Activated T-helper 1 cell treated with anti-CD3 and anti-CD28 coated beads, Interleukin-12 subunit alpha, Interleukin-12 subunit beta, Interleukin-2, Interleukin-4 antibody, amounts not matched to agents 30 ng/mL and 10 ng/mL and 1 ng/mL, durations not matched to agents 14 hours and 24 hours and 36 hours (primary cell): ENCODE results near the gene OR56A3. TPM values are rescaled to one million over a fixed set of nuclear protein-coding genes. Genes with fewer than 3 reads are reported as not detected.

Source experiments
- DNase-seq: peaks from one replicate; pipeline ENCODE4 v3.0.0; 2021; ENCODE audit warnings: low spot score
- H3K27ac Mint-ChIP-seq: one replicate; pipeline ENCODE4 v1.8.0; 2021; ENCODE audit warnings: mild to moderate bottlenecking, mixed read lengths
- H3K27me3 Mint-ChIP-seq: one replicate; pipeline ENCODE4 v1.8.0; 2022; ENCODE audit warnings: mild to moderate bottlenecking, moderate library complexity, mixed read lengths; ENCODE audit not compliant: insufficient read depth
- H3K36me3 Mint-ChIP-seq: one replicate; pipeline ENCODE4 v1.8.0; 2021; ENCODE audit warnings: low read depth, mixed read lengths
- H3K4me1 Mint-ChIP-seq: one replicate; pipeline ENCODE4 v1.8.0; 2021; ENCODE audit warnings: low read depth, mixed read lengths
- H3K4me3 Mint-ChIP-seq: one replicate; pipeline ENCODE4 v1.8.0; 2021; ENCODE audit warnings: mild to moderate bottlenecking, moderate library complexity, mixed read lengths
- H3K9me3 Mint-ChIP-seq: one replicate; pipeline ENCODE4 v1.8.0; 2021; ENCODE audit warnings: mixed read lengths
- intact Hi-C: fragments of 100-400 bp; cut with micrococcal nuclease; formaldehyde crosslinking; loops from one replicate; pipeline ENCODE4 v1.15.1; 2024
- total RNA-seq: library from RNA; stranded (reverse); gene quantifications from 2 replicates; pipeline ENCODE4 v1.2.3, GENCODE V29; 2022

The OR56A3 gene
- total RNA-seq, 1 donor from 2014 or later: not detected

DNA sequence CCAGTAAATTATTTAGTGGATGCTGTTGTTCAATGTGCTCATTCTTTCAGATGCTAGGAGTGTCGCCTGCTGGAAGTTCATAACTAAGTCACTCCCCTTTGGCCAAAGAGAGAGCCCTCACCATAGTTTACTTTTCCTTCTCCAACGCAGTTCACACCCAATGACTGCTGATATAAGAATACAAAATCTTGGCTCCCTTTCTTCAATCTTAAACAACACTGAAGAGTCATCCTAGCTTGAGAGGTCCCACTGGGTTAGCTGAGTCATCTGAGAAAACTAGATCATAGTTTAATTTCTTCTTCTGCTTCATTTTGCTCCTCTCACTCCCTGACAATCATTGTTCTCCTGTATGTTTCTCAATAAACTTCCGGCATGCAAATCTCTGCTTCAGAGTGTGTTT lies 50.1 kb downstream of the OR56A3 start:
- no peak for DNase-seq
- Mint-ChIP-seq H3K4me3 (no peak overlapping the region), H3K27me3 (peaks cover 5% of the 10 kb centered on the region), H3K36me3 (no peaks in the 10 kb centered on the region), H3K27ac (no peak overlapping the region), H3K4me1 (no peaks in the 10 kb centered on the region), H3K9me3 (no peaks in the 10 kb centered on the region)
- intact Hi-C loops: no loop called here

DNA sequence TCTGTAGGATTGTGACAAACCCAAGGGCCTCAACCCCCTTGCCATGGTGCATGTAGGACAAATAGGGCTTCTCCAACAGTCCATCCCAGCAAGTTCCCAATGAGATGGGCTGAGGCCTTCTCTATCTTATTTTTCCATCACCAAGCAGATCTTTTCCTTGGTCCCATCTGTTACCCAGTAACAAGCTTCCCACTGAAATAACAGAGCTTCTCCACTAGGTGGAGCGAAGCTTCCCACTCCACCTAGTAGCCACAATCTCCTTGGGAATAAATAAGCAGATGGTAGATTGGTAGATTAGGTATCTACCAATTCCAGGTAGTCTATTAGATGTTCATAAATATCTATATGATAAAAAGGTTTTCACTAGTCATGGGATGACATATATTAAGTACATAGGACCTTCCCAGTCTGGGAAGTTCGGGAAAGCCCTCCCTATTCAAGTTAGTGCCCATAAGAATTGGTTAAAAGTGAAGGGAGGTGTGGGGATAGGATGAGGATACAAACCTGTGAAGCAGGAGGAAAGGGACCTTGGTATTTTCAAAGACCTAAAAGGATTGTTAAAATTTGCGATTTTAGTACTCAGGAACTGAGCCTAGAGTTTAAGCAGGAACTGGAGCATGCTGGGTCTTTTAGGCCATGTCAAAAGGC lies 50.7 kb downstream of the OR56A3 start:
- no peaks in the 10 kb centered on the region for H3K9me3 Mint-ChIP-seq
- H3K4me1 Mint-ChIP-seq: no peaks in the 10 kb centered on the region
- intact Hi-C loops: no loop called here
- no peak for DNase-seq
- no peaks in the 10 kb centered on the region for H3K36me3 Mint-ChIP-seq
- H3K4me3 Mint-ChIP-seq: no peak overlapping the region
- peaks cover 5% of the 10 kb centered on the region for H3K27me3 Mint-ChIP-seq
- H3K27ac Mint-ChIP-seq: no peak overlapping the region

DNA sequence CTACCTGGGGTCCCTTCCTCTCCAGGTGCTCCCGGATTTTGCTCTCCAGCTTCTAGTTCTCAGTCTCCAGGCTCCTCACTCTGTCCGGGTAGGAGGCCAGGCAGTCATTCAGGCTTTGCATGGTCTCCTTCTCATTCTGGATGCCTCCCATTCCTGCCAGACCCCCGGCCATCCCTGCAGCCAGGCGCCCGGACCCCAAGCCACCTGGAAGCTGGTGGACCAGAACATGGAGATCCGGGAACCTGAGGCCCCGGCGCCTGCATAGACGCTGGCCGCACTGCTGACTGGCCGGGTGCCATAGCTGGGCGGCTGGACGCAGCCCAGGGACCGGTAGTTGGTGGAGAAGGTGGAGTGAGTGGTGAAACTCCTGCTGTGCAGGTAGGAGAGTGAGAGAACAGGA lies 52.7 kb downstream of the OR56A3 start:
- no peaks in the 10 kb centered on the region for H3K36me3 Mint-ChIP-seq
- no peaks in the 10 kb centered on the region for H3K9me3 Mint-ChIP-seq
- intact Hi-C loops: no loop called here

More for the DNA sequence above, 52.7 kb downstream of the OR56A3 start:
- Mint-ChIP-seq H3K4me3 (no peak overlapping the region), H3K4me1 (no peaks in the 10 kb centered on the region), H3K27ac (no peak overlapping the region), H3K27me3 (peaks cover 2% of the 10 kb centered on the region)
- DNase-seq: no peak

Other genes starting within 250 kb of the OR56A3 start
- not detected in 2 replicates for gene OR56B1, start 205.8 kb upstream of the OR56A3 start, total RNA-seq
- gene OR52N4, start 188.0 kb upstream of the OR56A3 start, total RNA-seq: 0.16 TPM in 1 of 2 replicates, not detected in the other
- not detected in 2 replicates for gene OR52N5, start 158.9 kb upstream of the OR56A3 start, total RNA-seq
- gene OR52N1, start 151.0 kb upstream of the OR56A3 start, total RNA-seq: not detected in 2 replicates
- not detected in 2 replicates for gene OR52N2, start 133.3 kb upstream of the OR56A3 start, total RNA-seq
- not detected in 2 replicates for gene OR52E6, start 100.4 kb upstream of the OR56A3 start, total RNA-seq
- not detected in 2 replicates for gene OR52E8, start 84.6 kb upstream of the OR56A3 start, total RNA-seq
- gene OR52E4, start 61.6 kb upstream of the OR56A3 start, total RNA-seq: not detected in 2 replicates
- gene OR52E5, start 49.0 kb upstream of the OR56A3 start, total RNA-seq: not detected in 2 replicates
- gene OR56A5, start 26.2 kb downstream of the OR56A3 start, total RNA-seq: not detected in 2 replicates
- 0.20 TPM in 1 of 2 replicates, not detected in the other for gene OR52L1, start 44.7 kb downstream of the OR56A3 start, total RNA-seq
- gene OR56A4, start 64.7 kb downstream of the OR56A3 start, total RNA-seq: not detected in 2 replicates
- not detected in 2 replicates for gene OR56A1, start 88.5 kb downstream of the OR56A3 start, total RNA-seq
- not detected in 2 replicates for gene OR56B4, start 165.4 kb downstream of the OR56A3 start, total RNA-seq
- gene OR52B2, start 228.1 kb downstream of the OR56A3 start, total RNA-seq: not detected in 2 replicates